GM12872 (cell line): ENCODE measurements around the gene PLPP2.

Source experiments
- TF ChIP-seq, protein P1 (sequence below): IDR thresholded peaks from 3 replicates; pipeline ENCODE4 v1.5.1; 2011; ENCODE audit warnings: low read depth, mild to moderate bottlenecking, low read length, moderate library complexity; ENCODE audit not compliant: insufficient read depth

Gene PLPP2

DNA sequence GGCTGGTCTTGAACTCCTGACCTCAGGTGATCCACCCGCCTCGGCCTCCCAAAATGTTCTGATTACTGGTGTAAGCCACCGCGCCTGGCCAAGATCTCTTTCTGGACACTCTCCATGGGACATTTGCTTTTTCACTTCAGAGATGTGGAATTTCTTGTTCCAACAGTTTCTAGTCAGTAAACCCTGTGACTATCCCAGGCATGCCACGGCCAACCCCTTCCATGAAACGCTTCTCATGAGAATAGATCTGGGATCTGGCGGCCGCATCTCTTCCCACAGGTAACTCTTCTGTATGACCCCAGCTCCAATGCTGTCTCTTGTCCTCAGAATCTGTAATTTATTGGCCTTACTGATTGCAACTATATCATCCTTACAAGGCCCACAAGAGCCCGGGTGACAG is 16.2 kb downstream of the PLPP2 start:
- TF ChIP-seq, protein P1, sequence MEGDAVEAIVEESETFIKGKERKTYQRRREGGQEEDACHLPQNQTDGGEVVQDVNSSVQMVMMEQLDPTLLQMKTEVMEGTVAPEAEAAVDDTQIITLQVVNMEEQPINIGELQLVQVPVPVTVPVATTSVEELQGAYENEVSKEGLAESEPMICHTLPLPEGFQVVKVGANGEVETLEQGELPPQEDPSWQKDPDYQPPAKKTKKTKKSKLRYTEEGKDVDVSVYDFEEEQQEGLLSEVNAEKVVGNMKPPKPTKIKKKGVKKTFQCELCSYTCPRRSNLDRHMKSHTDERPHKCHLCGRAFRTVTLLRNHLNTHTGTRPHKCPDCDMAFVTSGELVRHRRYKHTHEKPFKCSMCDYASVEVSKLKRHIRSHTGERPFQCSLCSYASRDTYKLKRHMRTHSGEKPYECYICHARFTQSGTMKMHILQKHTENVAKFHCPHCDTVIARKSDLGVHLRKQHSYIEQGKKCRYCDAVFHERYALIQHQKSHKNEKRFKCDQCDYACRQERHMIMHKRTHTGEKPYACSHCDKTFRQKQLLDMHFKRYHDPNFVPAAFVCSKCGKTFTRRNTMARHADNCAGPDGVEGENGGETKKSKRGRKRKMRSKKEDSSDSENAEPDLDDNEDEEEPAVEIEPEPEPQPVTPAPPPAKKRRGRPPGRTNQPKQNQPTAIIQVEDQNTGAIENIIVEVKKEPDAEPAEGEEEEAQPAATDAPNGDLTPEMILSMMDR, result no peak

DNA sequence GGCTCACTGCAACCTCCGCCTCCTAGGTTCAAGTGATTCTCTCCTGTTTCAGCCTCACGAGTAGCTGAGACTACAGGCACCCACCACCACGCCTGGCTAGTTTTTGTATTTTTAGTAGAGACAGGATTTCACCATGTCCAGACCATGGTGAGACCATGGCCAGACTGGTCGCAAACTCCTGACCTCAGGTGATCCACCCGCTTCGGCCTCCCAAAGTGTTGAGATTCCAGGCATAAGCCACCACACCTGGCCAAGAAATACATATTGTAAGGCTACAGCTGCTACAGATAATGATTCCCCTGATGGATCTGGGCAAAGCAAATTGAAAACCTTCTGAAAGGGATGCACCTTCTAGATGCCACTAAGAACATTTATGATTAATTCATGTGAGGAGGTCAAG is 17.8 kb downstream of the PLPP2 start:
- TF ChIP-seq, protein P1, result no peak

DNA sequence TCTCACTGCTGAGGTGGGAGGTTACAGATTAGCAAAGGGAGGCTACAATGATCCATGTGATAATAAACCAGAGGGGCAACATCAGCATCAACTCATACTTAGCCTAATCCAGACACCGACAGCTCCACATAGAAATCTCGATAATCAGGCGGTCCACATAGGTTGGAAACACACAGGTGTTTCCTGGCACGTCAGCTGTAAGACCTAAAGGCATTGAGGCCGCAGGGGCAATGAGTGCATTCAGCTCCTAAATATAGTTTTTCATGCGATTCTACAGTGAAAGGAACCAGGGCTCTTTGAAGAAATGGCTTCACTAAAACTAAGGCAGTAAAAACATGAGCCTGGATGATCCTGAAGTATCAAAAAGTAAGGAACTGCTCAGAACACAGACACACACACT is 19.3 kb downstream of the PLPP2 start:
- TF ChIP-seq, protein P1, result no peak

- TF ChIP-seq, protein P1, result no peak
Measured at GRCh38 chr19:269241-269640, 22.0 kb downstream of the PLPP2 start.

DNA sequence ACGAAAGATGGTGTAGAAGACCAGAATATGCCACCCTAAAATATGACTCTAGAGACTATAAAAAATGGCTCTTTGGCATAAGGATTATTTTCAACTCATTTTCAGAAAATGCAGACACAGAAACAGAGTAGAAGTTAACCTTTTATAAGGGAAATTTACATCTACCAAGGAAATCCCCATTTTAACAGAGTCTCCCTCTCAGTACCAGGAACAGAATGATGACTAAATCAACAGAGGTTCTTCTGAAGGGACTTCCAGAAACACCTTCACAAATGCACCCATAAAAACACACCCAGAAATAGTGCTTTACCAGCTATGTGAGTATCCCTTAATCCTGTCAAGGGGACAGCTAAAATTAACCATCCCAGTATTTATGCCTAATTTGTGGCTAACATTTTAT is 29.1 kb downstream of the PLPP2 start:
- TF ChIP-seq, protein P1, result no peak

- TF ChIP-seq, protein P1, result no peak
Measured at GRCh38 chr19:246551-246950, 44.7 kb downstream of the PLPP2 start.

DNA sequence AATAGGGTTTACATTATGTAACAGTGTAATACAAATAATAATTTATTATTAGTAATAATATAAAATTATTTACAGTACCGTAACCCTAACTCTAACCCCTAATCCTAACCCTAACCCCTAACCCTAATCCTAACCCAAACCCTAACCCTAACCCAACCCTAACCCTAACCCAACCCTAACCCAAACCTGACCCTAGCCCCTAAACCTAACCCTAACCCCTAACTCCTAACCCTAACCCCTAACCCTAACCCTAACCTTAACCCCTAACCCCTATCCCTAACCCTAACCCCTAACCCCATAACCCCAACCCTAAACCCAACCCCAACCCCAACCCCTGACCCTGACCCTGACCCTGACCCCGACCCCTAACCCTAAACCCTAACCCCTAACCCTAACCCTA is 45.7 kb downstream of the PLPP2 start:
- TF ChIP-seq, protein P1, result no peak
